Skeletal muscle satellite cell (primary cell): ENCODE measurements around the gene TNRC6A.
"Not testable (repeated sequence)": the region's sequence is repeated elsewhere in the genome, so short reads cannot be mapped to it uniquely, and the experiment has no call there.

ENCODE experiments used
- H3K27me3 ChIP-seq: 2 replicates; pipeline ENCODE4 v1.7.0; 2013; ENCODE audit warnings: low read length; ENCODE audit not compliant: control insufficient read depth, insufficient read depth
- H3K36me3 ChIP-seq: 2 replicates; pipeline ENCODE4 v1.7.0; 2013; ENCODE audit warnings: mild to moderate bottlenecking, control low read depth, low read length; ENCODE audit not compliant: insufficient read depth
- H3K4me1 ChIP-seq: 2 replicates; pipeline ENCODE4 v1.7.0; 2013; ENCODE audit warnings: low read length; ENCODE audit not compliant: control insufficient read depth, insufficient read depth
- H3K4me2 ChIP-seq: 2 replicates; pipeline ENCODE4 v1.7.0; 2013; ENCODE audit warnings: mild to moderate bottlenecking, low read length
- H3K4me3 ChIP-seq: 2 replicates; pipeline ENCODE4 v1.7.0; 2013; ENCODE audit warnings: low read length
- H3K9ac ChIP-seq: 2 replicates; pipeline ENCODE4 v1.7.0; 2013; ENCODE audit warnings: mild to moderate bottlenecking, low read depth, low read length, moderate library complexity
- H3K9me3 ChIP-seq: replicated peaks from 2 replicates; pipeline ENCODE4 v1.7.0; 2013; ENCODE audit warnings: mild to moderate bottlenecking, control low read depth, low read length

Gene TNRC6A

GRCh38 chr16:24836836-24837235 is 107.4 kb downstream of the TNRC6A start:
- Histone ChIP-seq H3K9ac (no peak overlapping the region), H3K4me2 (no peak overlapping the region), H3K36me3 (no peaks in the 10 kb centered on the region), H3K4me3 (no peak overlapping the region), H3K4me1 (peaks cover 13% of the 10 kb centered on the region), H3K27me3 (no peaks in the 10 kb centered on the region), H3K9me3 (no peaks in the 10 kb centered on the region)

- Histone ChIP-seq H3K4me3 (no peak overlapping the region), H3K27me3 (no peaks in the 10 kb centered on the region), H3K4me2 (no peak overlapping the region), H3K4me1 (peaks cover 13% of the 10 kb centered on the region), H3K36me3 (no peaks in the 10 kb centered on the region), H3K9ac (no peak overlapping the region), H3K9me3 (no peaks in the 10 kb centered on the region)
Observed at GRCh38 chr16:24837969-24838368, 108.5 kb downstream of the TNRC6A start.

- no peaks in the 10 kb centered on the region for H3K27me3 ChIP-seq
- H3K9ac ChIP-seq: peak overlapping the region; percentile 36
Observed at GRCh38 chr16:24838554-24839266, 109.3 kb downstream of the TNRC6A start.

GRCh38 chr16:24839347-24839972 is 110.0 kb downstream of the TNRC6A start:
- peaks cover 13% of the 10 kb centered on the region for H3K4me1 ChIP-seq
- no peaks in the 10 kb centered on the region for H3K27me3 ChIP-seq
- peak overlapping the region; percentile 67 for H3K4me2 ChIP-seq
- peak overlapping the region; percentile 36 for H3K9ac ChIP-seq
- no peaks in the 10 kb centered on the region for H3K9me3 ChIP-seq
- no peaks in the 10 kb centered on the region for H3K36me3 ChIP-seq
- no peak overlapping the region for H3K4me3 ChIP-seq

More at GRCh38 chr16:24838554-24839266, 109.3 kb downstream of the TNRC6A start:
- H3K36me3 ChIP-seq: no peaks in the 10 kb centered on the region
- H3K4me2 ChIP-seq: peak overlapping the region; percentile 67
- no peaks in the 10 kb centered on the region for H3K9me3 ChIP-seq
- H3K4me3 ChIP-seq: peak overlapping the region; percentile 23
- peaks cover 13% of the 10 kb centered on the region for H3K4me1 ChIP-seq

GRCh38 chr16:24841291-24841690 is 111.8 kb downstream of the TNRC6A start:
- H3K4me1 ChIP-seq: peaks cover 13% of the 10 kb centered on the region
- no peak overlapping the region for H3K4me2 ChIP-seq
- H3K36me3 ChIP-seq: no peaks in the 10 kb centered on the region
- no peak overlapping the region for H3K9ac ChIP-seq
- no peak overlapping the region for H3K4me3 ChIP-seq
- no peaks in the 10 kb centered on the region for H3K27me3 ChIP-seq
- no peaks in the 10 kb centered on the region for H3K9me3 ChIP-seq

- Histone ChIP-seq H3K4me3 (no peak overlapping the region), H3K36me3 (no peaks in the 10 kb centered on the region), H3K9me3 (no peaks in the 10 kb centered on the region), H3K9ac (no peak overlapping the region), H3K4me2 (no peak overlapping the region), H3K4me1 (peaks cover 14% of the 10 kb centered on the region), H3K27me3 (no peaks in the 10 kb centered on the region)
Observed at GRCh38 chr16:24844101-24845030, 114.9 kb downstream of the TNRC6A start.

DNA sequence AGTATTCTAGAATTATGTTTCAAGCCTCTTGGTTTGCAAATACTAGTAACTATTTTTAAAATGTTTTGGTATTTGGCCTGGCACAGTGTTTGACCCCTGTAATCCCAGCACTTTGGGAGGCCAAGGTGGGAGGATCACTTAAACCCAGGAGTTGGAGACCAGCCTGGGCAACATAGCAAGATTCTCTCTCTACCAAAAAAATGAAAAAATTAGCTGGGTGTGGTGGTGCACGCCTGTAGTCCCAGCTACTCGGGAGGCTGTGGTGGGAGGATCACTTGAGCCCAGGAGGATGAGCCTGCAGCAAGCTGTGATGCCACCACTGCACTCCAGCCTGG is 115.5 kb downstream of the TNRC6A start:
- H3K4me2 ChIP-seq: not testable (repeated sequence)

DNA sequence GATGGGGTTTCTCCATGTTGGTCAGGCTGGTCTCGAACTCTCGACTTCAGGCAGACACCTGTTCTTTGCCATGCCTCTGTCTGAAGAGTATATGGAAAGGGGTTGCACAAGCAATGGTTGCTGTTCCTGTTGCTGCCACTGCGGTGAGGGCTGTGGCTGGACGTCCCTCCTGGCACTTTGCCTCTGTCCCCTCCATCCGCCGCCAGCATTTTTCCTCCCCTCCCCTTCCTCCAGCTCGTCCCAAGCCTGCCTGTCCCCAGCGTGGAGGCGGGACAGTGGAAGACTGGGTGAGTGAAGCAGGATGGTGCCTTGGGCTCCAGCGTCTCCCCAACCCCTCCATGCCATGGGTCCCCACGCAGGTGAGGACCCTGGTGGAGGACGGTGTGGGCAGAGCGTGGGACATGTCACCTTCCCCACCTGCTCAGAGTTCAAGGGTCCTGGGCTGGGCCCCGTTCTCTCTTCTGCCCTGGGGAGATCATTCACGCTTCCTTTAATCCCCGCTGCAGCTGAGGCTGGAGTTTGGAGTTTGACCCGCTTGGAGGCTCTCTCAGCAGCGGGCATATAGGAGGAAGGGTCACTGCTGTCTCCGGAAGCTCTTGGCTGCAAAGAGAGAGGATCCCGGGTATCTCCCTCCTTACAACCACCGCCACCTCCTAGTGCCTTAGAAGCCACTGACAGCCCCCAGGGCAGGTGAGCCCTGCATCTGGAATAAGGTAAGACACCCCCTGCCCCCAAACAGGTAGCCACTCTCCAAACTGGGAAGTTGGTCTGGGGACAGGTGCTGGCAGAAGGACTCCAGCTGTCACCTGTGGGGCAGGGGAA is 116.5 kb downstream of the TNRC6A start, which contains the start of gene SLC5A11:
Gene SLC5A11, plus strand, starts transcription at position 238 of the 822 bp plus-strand sequence. CDS start 12,681 bp downstream, outside the sequence.
- no peak within 1 kb of the TSS for H3K4me2 ChIP-seq
- H3K9me3 ChIP-seq: no peaks in the 10 kb centered on the region
- no peak within 1 kb of the TSS for H3K9ac ChIP-seq
- H3K4me3 ChIP-seq: no peak within 1 kb of the TSS
- peaks cover 13% of the 10 kb centered on the region for H3K4me1 ChIP-seq
- H3K27me3 ChIP-seq: no peaks in the 10 kb centered on the region
- no peaks in the 10 kb centered on the region for H3K36me3 ChIP-seq

More for the DNA sequence above, 115.5 kb downstream of the TNRC6A start:
- H3K9ac ChIP-seq, H3K27me3 ChIP-seq, H3K4me3 ChIP-seq, H3K9me3 ChIP-seq, H3K36me3 ChIP-seq: not testable (repeated sequence)
- peaks cover 13% of the 10 kb centered on the region for H3K4me1 ChIP-seq

DNA sequence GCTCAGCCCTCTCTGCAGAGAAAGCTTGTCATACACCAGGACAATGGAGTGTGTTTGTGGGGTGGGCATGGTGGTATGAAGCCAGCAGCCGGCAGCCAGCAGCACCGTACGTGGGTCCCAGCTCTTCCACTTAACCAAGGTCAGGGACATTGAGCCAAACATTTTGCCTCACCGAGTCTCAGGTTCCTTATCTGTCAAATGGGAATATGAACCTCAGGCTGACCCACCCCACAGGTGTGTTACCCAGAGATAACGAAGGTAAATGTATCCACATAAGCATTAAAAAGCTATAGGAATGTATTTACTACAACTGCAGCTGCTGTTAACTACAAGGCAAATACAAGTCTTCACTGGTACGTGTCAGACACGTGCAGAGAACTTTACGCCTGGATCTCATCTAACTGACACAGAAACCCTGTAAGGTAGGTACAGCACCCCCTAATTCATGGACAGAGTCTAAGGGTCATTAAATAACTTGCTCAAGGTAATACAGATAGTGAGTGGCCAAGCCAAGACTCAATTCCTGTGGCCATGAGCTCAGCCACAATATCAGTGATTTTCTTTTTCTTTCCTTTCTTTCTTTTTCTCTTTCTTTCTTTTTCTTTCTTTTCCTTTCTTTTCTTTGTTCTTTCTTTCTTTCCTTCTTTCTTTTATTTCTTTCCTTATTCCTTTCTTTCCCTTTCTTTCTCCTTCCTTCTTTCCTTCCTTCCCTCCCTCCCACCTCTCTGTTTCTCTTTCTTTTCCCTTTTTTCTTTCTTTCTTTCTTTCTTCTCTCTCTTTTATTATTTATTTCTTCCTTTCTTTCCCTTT is 117.3 kb downstream of the TNRC6A start:
- no peak overlapping the region for H3K9ac ChIP-seq
- no peak overlapping the region for H3K4me2 ChIP-seq
- no peaks in the 10 kb centered on the region for H3K27me3 ChIP-seq
- H3K4me1 ChIP-seq: peaks cover 13% of the 10 kb centered on the region
- no peaks in the 10 kb centered on the region for H3K36me3 ChIP-seq
- H3K4me3 ChIP-seq: no peak overlapping the region
- H3K9me3 ChIP-seq: no peaks in the 10 kb centered on the region

DNA sequence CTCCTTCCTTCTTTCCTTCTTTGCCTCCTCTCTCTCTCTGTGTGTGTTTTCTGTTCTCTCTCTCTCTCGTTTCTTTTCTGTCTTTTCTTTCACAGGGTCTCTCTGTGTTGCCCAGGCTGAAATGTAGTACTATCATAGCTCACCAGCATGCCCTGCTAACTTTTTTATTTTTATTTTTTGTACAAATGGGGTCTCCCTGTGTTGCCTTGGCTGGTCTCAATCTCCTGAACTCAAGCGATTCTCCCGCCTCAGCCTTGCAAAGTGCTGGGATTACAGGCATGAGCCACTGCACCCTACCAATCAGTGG is 117.9 kb downstream of the TNRC6A start:
- Histone ChIP-seq H3K4me2 (no peak overlapping the region), H3K9me3 (no peaks in the 10 kb centered on the region), H3K4me3 (no peak overlapping the region), H3K9ac (no peak overlapping the region), H3K27me3 (no peaks in the 10 kb centered on the region), H3K36me3 (no peaks in the 10 kb centered on the region), H3K4me1 (peaks cover 13% of the 10 kb centered on the region)
